SK-N-MC (cell line): ENCODE results near the gene GNS.

Source experiments
- DNase-seq: peaks from one replicate; pipeline ENCODE4 v3.0.0-alpha.2; 2011; ENCODE audit warnings: low read depth, low spot score
- H3K27ac ChIP-seq: fragments of 200-600 bp; sonication (generic); 2 replicates; pipeline ENCODE4 v1.5.1; 2016; ENCODE audit warnings: mixed run types
- H3K36me3 ChIP-seq: fragments of 200-600 bp; sonication (generic); 2 replicates; pipeline ENCODE4 v1.6.1; 2017; ENCODE audit warnings: antibody characterized with exemption, low read length, mixed read lengths; ENCODE audit not compliant: insufficient read depth
- H3K4me3 ChIP-seq: fragments of 200-600 bp; sonication (generic); 2 replicates; pipeline ENCODE4 v1.5.1; 2016
- H3K9ac ChIP-seq: fragments of 200-600 bp; sonication (generic); 2 replicates; pipeline ENCODE4 v1.8.0; 2017; ENCODE audit warnings: mixed run types, mixed read lengths; ENCODE audit not compliant: insufficient read length
- H3K9me3 ChIP-seq: fragments of 200-600 bp; sonication (generic); 2 replicates; pipeline ENCODE4 v1.6.1; 2017; ENCODE audit warnings: low read depth, mild to moderate bottlenecking, antibody characterized with exemption, low read length, moderate library complexity, mixed read lengths
- EZH2 ChIP-seq: fragments of 200-600 bp; sonication (generic); IDR thresholded peaks from one replicate; pipeline ENCODE4 v1.6.1; 2017; ENCODE audit warnings: antibody characterized with exemption
- FOXP2 ChIP-seq: optimal IDR thresholded peaks from 2 replicates; pipeline ENCODE3; 2011; ENCODE audit warnings: mild to moderate bottlenecking, moderate library complexity; ENCODE audit not compliant: insufficient read depth; ENCODE audit errors: extremely low read length, control extremely low read depth
- POLR2AphosphoS5 ChIP-seq: IDR thresholded peaks from 2 replicates; pipeline ENCODE4 v1.6.1; 2012; ENCODE audit warnings: mild to moderate bottlenecking, low read depth, low read length, borderline replicate concordance

Gene GNS

GRCh38 chr12:64678248-64678647, 81.0 kb downstream of the GNS start:
- H3K9me3 ChIP-seq, result no peaks in the 10 kb centered on the region
- H3K27ac ChIP-seq, result no peak overlapping the region
- no peaks in the 10 kb centered on the region for H3K36me3 ChIP-seq
- TF ChIP-seq EZH2, result no peak
- TF ChIP-seq POLR2AphosphoS5, result no peak
- TF ChIP-seq FOXP2, result no peak
- H3K4me3 ChIP-seq, result no peak overlapping the region
- no peak overlapping the region for H3K9ac ChIP-seq
- no peak for DNase-seq

DNA sequence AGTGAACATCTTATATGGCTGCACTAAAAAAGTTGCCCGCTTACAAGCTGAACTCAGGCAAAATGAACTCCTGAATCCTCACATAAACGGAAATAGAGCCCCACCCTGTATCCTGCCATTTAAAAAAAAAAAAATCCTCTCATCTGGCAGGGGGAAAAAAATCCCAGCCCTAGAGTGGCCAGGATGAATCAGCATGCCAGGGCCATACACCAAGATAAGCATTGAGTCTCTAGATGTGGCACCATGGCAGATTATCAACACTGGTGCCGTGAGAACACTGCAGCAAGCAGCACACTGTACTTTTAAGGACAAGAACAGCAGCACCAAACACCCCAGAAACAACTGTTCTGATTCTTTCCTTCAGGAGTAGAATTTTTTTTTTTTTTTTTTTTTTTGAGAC, 83.4 kb downstream of the GNS start:
- H3K9ac ChIP-seq, result no peak overlapping the region
- no peak overlapping the region for H3K4me3 ChIP-seq
- TF ChIP-seq POLR2AphosphoS5 (no peak), EZH2 (no peak), FOXP2 (no peak)
- H3K36me3 ChIP-seq, result no peaks in the 10 kb centered on the region
- no peak overlapping the region for H3K27ac ChIP-seq
- DNase-seq, result no peak
- no peaks in the 10 kb centered on the region for H3K9me3 ChIP-seq

- no peak for DNase-seq
- Histone ChIP-seq H3K36me3 (no peaks in the 10 kb centered on the region), H3K9ac (no peak overlapping the region), H3K27ac (peak overlapping the region; percentile 82; the same call in 1 of the 2 replicates), H3K4me3 (no peak overlapping the region), H3K9me3 (no peaks in the 10 kb centered on the region)
- no peak for TF ChIP-seq POLR2AphosphoS5
- TF ChIP-seq EZH2, result no peak
- TF ChIP-seq FOXP2, result no peak
Observed at GRCh38 chr12:64674367-64674922, 84.8 kb downstream of the GNS start.

DNA sequence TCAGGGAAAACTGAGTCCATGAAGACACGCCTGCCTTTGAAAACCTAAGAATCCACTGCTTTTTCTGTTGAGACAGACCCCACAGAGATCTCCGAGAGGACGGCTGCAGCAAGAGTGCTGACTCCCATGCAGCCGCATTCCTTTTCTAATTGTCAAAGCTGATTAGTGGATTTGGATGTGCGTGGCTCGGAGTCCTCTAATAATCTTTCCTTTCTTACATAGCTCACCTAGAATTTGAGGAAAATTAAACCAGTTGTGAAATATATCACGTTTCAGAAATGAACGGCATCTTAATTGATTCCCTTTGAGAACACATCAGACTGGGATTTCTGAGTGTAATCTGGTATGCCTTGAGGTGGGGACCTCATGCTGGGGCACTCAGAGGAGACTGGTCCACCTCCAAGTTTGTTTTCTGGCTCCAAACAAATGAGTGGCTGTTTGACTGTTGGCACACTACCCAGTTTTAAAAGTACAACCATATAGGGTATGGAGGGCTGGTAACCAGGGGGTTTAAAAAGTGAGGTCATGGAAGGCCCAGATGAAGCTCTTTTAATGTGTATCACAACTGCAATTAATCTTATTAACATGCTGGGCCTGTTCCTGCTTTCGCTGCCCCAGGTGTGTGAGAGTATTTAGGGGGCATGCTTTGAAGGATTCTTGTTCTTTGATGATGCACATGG, 85.6 kb downstream of the GNS start:
- H3K9ac ChIP-seq, result peak overlapping the region; percentile 32
- TF ChIP-seq FOXP2 (no peak), EZH2 (no peak), POLR2AphosphoS5 (no peak)
- DNase-seq, result no peak

GRCh38 chr12:64672925-64673409, 86.2 kb downstream of the GNS start:
- Histone ChIP-seq H3K36me3 (no peaks in the 10 kb centered on the region), H3K9ac (peak overlapping the region; percentile 32), H3K4me3 (peak overlapping the region; percentile 56), H3K27ac (peak overlapping the region; percentile 82), H3K9me3 (no peaks in the 10 kb centered on the region)
- no peak for DNase-seq
- TF ChIP-seq POLR2AphosphoS5 (no peak), EZH2 (no peak), FOXP2 (no peak)

More for the DNA sequence above, 85.6 kb downstream of the GNS start:
- Histone ChIP-seq H3K9me3 (no peaks in the 10 kb centered on the region), H3K36me3 (no peaks in the 10 kb centered on the region), H3K4me3 (peak overlapping the region; percentile 56), H3K27ac (peak overlapping the region; percentile 82)

- Histone ChIP-seq H3K9ac (no peak overlapping the region), H3K36me3 (no peaks in the 10 kb centered on the region), H3K27ac (no peak overlapping the region; the same call in 1 of the 2 replicates), H3K4me3 (peak overlapping the region; percentile 62), H3K9me3 (no peaks in the 10 kb centered on the region)
- TF ChIP-seq EZH2 (no peak), POLR2AphosphoS5 (no peak), FOXP2 (no peak)
- no peak for DNase-seq
Observed at GRCh38 chr12:64671681-64672080, 87.5 kb downstream of the GNS start.

- no peak overlapping the region for H3K9ac ChIP-seq
- no peak for DNase-seq
- no peak overlapping the region; the same call in 1 of the 2 replicates for H3K27ac ChIP-seq
- H3K36me3 ChIP-seq, result no peaks in the 10 kb centered on the region
- peak overlapping the region; percentile 62 for H3K4me3 ChIP-seq
- no peak for TF ChIP-seq EZH2
- peak; percentile 14; the same call in 1 of the 2 replicates for TF ChIP-seq POLR2AphosphoS5
- H3K9me3 ChIP-seq, result no peaks in the 10 kb centered on the region
Observed at GRCh38 chr12:64670919-64671639, 88.1 kb downstream of the GNS start.

DNA sequence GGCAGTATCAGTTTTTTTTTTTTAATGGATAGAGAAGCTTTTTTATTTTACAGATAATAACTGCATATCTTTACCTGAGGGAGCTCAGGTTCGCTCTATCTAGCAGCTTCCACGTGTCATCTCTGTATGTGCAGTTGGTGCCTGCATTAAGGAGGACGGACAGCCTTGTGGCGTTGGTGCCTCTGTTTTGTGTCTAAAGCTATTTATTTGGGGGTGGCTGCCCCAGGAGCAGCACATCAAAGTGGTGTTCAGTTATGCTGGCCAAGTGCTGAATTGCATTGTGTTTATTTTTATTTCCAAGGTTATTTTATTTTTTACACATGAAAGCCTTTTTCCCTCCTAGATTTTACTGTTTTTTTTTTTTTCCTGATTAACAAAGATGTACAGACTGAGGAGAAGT, 89.2 kb downstream of the GNS start:
- Histone ChIP-seq H3K9ac (no peak overlapping the region), H3K27ac (peak overlapping the region; percentile 90), H3K4me3 (peak overlapping the region; percentile 76), H3K9me3 (no peaks in the 10 kb centered on the region), H3K36me3 (no peaks in the 10 kb centered on the region)
- no peak for DNase-seq
- TF ChIP-seq FOXP2 (no peak), EZH2 (no peak), POLR2AphosphoS5 (no peak)
